WTC11 (cell line): ENCODE data around the gene TAF10.

Experiments used
- CREB1 ChIP-seq: sonication (generic); formaldehyde crosslinking; IDR thresholded peaks from 2 replicates; pipeline ENCODE4 v1.8.0; 2023; ENCODE audit warnings: mild to moderate bottlenecking, missing genetic modification reagents
- FOXP1 ChIP-seq: sonication (generic); formaldehyde crosslinking; IDR thresholded peaks from 2 replicates; pipeline ENCODE4 v1.8.0; 2022; ENCODE audit warnings: missing genetic modification reagents, mild to moderate bottlenecking, moderate library complexity, borderline replicate concordance
- GRHL2 ChIP-seq: fragments of 250-450 bp; sonication (Bioruptor Pico); IDR thresholded peaks from 2 replicates; pipeline ENCODE4 v1.8.0; 2022; ENCODE audit warnings: mild to moderate bottlenecking, moderate library complexity; ENCODE audit not compliant: insufficient replicate concordance, severe bottlenecking
- MYBL2 ChIP-seq: sonication (generic); formaldehyde crosslinking; IDR thresholded peaks from 2 replicates; pipeline ENCODE4 v1.8.1; 2023; ENCODE audit warnings: mild to moderate bottlenecking, moderate library complexity, missing genetic modification reagents
- SP1 ChIP-seq: sonication (generic); formaldehyde crosslinking; conservative IDR thresholded peaks from 2 replicates; pipeline ENCODE4 v1.8.1; 2022; ENCODE audit warnings: missing genetic modification reagents
- ZBTB21 ChIP-seq: sonication (generic); formaldehyde crosslinking; IDR thresholded peaks from 2 replicates; pipeline ENCODE4 v1.8.1; 2023; ENCODE audit warnings: mild to moderate bottlenecking, missing genetic modification reagents, borderline replicate concordance
- TF ChIP-seq, protein P1 (sequence below): fragments of 200-600 bp; IDR thresholded peaks from 2 replicates; pipeline ENCODE4 v1.8.0; 2022; ENCODE audit warnings: antibody characterized with exemption
- TF ChIP-seq, protein P2 (sequence below): sonication (generic); formaldehyde crosslinking; IDR thresholded peaks from 2 replicates; pipeline ENCODE4 v1.8.0; 2022; ENCODE audit warnings: mild to moderate bottlenecking, missing genetic modification reagents
- TF ChIP-seq, protein P3 (sequence below): sonication (generic); formaldehyde crosslinking; IDR thresholded peaks from 2 replicates; pipeline ENCODE4 v1.8.1; 2022; ENCODE audit warnings: mild to moderate bottlenecking, missing genetic modification reagents, moderate library complexity, borderline replicate concordance
- TF ChIP-seq, protein P4 (sequence below): sonication (generic); formaldehyde crosslinking; IDR thresholded peaks from 2 replicates; pipeline ENCODE4 v1.8.0; 2022; ENCODE audit warnings: mild to moderate bottlenecking, missing genetic modification reagents
- TF ChIP-seq, protein P5 (sequence below): sonication (generic); formaldehyde crosslinking; IDR thresholded peaks from 2 replicates; pipeline ENCODE4 v1.8.0; 2023; ENCODE audit warnings: missing genetic modification reagents, mild to moderate bottlenecking, borderline replicate concordance

DNA sequence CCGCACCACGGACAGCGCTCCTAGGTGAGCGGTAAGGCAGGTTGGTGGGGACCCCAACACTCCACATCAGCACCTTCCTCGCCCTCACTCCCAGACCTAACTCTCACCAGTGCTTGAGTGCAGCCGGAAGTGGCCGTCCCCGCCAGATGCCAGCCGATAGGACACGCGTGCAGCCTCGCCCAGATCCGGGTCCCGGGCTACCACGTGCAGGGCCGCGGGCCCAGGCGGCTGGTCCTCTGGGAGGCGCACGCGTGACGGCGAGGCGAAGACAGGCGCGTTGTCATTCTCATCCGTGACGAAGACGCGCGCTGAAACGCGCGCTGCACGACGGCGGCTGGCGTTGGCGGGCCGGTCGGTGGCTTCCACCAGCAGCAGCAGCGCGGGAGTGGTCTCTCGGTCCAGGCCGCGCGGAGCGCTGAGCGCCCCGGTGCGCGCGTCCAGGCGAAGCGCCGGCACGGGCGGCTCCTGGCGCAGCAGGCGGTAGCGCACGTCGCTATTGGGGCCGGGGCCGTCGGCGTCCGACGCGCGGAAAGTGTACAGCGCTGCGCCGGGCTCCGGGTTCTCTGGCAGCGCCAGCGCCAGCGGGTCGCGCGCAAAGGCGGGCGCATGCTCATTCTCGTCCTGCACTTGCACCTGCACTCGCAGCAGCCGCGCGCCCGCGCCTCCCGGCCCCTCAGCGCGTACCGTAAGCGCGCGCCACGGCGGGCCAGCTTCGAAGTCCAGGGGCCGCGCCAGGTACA lies 18.0 kb upstream of the TAF10 start:
- TF ChIP-seq, protein P1, sequence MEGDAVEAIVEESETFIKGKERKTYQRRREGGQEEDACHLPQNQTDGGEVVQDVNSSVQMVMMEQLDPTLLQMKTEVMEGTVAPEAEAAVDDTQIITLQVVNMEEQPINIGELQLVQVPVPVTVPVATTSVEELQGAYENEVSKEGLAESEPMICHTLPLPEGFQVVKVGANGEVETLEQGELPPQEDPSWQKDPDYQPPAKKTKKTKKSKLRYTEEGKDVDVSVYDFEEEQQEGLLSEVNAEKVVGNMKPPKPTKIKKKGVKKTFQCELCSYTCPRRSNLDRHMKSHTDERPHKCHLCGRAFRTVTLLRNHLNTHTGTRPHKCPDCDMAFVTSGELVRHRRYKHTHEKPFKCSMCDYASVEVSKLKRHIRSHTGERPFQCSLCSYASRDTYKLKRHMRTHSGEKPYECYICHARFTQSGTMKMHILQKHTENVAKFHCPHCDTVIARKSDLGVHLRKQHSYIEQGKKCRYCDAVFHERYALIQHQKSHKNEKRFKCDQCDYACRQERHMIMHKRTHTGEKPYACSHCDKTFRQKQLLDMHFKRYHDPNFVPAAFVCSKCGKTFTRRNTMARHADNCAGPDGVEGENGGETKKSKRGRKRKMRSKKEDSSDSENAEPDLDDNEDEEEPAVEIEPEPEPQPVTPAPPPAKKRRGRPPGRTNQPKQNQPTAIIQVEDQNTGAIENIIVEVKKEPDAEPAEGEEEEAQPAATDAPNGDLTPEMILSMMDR, result no peak
- TF ChIP-seq, protein P2, sequence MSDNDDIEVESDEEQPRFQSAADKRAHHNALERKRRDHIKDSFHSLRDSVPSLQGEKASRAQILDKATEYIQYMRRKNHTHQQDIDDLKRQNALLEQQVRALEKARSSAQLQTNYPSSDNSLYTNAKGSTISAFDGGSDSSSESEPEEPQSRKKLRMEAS (CRISPR knock-in tag), result peak; percentile 98
- TF ChIP-seq, protein P3, sequence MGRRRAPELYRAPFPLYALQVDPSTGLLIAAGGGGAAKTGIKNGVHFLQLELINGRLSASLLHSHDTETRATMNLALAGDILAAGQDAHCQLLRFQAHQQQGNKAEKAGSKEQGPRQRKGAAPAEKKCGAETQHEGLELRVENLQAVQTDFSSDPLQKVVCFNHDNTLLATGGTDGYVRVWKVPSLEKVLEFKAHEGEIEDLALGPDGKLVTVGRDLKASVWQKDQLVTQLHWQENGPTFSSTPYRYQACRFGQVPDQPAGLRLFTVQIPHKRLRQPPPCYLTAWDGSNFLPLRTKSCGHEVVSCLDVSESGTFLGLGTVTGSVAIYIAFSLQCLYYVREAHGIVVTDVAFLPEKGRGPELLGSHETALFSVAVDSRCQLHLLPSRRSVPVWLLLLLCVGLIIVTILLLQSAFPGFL (CRISPR knock-in tag), result peak; percentile 70; the same call in 1 of the 2 replicates
- TF ChIP-seq, protein P4, sequence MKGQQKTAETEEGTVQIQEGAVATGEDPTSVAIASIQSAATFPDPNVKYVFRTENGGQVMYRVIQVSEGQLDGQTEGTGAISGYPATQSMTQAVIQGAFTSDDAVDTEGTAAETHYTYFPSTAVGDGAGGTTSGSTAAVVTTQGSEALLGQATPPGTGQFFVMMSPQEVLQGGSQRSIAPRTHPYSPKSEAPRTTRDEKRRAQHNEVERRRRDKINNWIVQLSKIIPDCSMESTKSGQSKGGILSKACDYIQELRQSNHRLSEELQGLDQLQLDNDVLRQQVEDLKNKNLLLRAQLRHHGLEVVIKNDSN (CRISPR knock-in tag), result peak; percentile 78
- TF ChIP-seq MYBL2 (CRISPR knock-in tag), result peak; percentile 94
- TF ChIP-seq SP1 (CRISPR knock-in tag), result 0 out of 2 replicates have a peak, but pooled peaks have one; percentile 42
- TF ChIP-seq CREB1 (CRISPR knock-in tag), result peak; percentile 88
- no peak for TF ChIP-seq GRHL2 (CRISPR knock-in tag)
- TF ChIP-seq FOXP1 (CRISPR knock-in tag), result peak; percentile 98
- TF ChIP-seq, protein P5, sequence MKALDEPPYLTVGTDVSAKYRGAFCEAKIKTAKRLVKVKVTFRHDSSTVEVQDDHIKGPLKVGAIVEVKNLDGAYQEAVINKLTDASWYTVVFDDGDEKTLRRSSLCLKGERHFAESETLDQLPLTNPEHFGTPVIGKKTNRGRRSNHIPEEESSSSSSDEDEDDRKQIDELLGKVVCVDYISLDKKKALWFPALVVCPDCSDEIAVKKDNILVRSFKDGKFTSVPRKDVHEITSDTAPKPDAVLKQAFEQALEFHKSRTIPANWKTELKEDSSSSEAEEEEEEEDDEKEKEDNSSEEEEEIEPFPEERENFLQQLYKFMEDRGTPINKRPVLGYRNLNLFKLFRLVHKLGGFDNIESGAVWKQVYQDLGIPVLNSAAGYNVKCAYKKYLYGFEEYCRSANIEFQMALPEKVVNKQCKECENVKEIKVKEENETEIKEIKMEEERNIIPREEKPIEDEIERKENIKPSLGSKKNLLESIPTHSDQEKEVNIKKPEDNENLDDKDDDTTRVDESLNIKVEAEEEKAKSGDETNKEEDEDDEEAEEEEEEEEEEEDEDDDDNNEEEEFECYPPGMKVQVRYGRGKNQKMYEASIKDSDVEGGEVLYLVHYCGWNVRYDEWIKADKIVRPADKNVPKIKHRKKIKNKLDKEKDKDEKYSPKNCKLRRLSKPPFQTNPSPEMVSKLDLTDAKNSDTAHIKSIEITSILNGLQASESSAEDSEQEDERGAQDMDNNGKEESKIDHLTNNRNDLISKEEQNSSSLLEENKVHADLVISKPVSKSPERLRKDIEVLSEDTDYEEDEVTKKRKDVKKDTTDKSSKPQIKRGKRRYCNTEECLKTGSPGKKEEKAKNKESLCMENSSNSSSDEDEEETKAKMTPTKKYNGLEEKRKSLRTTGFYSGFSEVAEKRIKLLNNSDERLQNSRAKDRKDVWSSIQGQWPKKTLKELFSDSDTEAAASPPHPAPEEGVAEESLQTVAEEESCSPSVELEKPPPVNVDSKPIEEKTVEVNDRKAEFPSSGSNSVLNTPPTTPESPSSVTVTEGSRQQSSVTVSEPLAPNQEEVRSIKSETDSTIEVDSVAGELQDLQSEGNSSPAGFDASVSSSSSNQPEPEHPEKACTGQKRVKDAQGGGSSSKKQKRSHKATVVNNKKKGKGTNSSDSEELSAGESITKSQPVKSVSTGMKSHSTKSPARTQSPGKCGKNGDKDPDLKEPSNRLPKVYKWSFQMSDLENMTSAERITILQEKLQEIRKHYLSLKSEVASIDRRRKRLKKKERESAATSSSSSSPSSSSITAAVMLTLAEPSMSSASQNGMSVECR (CRISPR knock-in tag), result peak; percentile 91; the same call in 1 of the 2 replicates
- TF ChIP-seq ZBTB21 (CRISPR knock-in tag), result no peak; the same call in 1 of the 2 replicates
